LNCAP (cell line): Measurements from ENCODE around the gene ARMS2.

ENCODE experiments used
- CTCF ChIP-seq: fragments of 450-650 bp; IDR thresholded peaks from 2 replicates; pipeline ENCODE4 v1.5.1; 2017; ENCODE audit warnings: mild to moderate bottlenecking

Gene ARMS2

GRCh38 chr10:122492999-122493481 is 38.6 kb downstream of the ARMS2 start:
- TF ChIP-seq CTCF = no peak

DNA sequence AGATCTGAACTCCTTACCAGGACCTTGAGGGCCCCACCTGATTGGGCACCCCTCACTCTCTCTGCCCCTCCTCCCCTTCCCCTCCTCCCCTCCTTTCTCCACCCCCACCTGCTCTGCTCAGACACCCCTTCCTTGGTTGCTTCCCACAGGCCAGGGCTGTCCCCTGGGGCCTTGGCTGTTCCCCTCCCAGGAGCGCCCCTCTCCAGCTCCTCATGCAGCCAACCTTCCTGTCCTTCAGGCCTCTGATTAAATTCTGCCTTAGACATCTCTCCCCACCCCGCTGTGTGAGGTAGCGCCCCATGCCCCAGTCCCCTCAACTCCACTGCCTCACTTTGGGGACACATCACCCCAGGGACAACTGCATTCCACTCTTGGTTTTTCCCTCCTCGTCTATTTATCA is 39.3 kb downstream of the ARMS2 start:
- no peak for TF ChIP-seq CTCF

DNA sequence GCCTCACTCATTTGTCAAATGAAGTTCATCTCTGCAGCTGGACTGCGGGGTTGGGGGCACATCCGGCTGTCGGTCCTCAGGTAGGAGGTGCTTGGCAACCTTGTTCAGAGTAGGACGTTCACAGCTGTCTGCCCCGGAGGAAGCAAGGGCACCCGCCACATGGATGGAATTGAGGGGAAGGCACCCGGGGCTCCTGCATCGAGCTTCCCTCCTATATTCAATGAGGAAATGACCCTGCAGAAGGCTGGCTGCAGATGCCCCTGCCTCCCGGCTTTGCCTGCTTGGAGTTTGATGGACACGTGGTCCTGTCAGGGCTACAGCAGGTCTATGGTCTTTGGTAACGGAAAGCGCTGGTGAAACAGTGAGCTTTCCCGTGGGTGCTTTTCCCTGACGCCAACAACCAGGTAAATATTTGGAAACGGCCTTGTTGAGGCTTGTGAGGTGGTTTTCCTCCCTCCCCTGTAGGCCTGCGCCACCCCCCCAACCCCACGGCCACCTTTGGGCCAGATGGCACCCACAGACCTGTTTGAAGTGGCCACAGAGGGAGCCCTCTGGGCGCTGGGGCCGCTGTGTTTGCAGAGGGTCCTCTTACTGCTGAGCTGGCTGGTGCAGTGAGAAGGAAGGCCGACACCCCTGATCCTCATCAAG is 39.8 kb downstream of the ARMS2 start:
- TF ChIP-seq CTCF = no peak

DNA sequence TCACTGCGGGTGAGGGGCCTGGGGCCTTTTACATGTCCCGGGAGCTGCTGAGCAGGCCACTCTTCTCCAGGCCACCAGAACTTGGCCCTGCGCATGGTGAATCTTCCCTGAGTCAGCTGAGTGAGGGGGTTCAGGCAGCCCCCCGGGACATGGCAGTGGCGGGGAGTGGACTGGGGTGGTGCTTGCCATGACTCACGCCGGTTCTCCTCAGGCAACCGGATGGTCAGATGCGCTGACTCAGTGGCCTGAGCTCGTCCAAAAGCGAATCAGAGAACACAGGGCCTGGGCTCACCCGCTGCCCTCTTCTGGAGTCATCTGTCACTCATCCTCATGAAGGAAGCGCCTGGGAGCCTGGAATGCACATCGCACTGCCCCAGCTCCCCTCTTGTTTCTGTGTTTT is 40.4 kb downstream of the ARMS2 start:
- TF ChIP-seq CTCF = no peak

DNA sequence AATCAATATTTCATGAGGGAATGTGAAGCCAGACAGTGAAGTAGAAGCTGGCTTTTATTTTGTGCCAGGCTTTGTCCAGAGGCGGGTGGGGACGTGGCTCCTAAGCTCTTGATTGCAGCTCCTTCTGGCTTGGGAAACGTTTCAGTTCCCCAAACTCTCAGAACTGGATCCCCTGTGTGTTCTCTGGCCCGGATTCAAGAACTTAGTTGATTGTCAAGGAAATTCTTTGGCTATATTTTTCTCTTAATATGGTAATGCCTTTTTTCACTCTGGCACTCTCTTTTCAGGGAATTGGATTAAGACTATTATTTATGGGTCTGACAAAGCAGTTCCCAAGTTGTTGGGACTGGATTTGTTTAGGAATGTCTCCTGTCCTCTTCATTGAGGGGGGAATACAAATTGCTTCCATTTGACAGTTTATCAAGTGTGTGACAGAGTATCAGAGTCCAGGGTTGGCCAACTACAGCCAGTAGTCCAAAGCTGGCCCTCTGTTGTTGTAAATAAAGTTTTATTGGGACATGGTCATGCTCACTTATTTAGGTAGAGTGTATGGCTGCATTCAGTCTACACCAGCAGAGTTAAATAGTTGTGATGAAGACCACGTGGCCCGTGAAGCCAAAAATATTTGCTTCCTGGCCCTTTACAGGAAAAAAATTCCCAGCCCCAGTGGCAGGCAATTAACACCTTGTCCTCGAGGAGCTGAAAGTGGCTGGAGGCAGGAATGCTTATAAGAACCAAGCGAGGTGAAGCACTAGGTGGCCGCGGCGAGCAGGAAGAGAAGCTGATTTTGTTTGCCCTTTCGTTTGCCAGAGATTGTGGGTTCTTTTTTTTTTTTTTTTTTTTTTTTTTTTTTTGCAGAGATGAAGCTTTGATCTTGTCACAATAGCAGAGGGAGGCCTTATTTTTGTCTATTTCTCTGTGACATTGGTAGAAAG is 41.2 kb downstream of the ARMS2 start:
- TF ChIP-seq CTCF = no peak

- no peak for TF ChIP-seq CTCF
These were observed 42.8 kb downstream of the ARMS2 start for GRCh38 chr10:122497241-122497640.

DNA sequence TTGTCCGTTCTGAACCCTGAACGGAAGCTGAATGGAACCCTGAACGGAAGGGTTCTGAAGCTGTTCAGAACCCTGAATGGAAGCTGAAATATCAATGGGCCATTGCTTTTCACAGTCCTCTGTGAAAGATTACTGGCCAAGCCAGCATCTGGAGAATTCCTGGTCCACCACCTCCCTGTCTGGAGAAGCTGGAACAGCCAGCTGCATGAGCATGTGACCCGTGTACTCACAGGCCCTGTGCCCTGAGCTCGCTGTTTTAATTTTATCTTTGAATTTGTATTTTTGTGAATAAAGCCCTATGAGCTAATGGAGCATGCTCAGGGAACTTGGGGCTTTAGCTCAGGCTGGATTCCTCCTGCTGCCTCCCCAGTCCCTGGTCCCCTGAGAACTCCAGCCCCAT is 44.1 kb downstream of the ARMS2 start:
- no peak for TF ChIP-seq CTCF
